Measurements from ENCODE around the gene SCTR. TPM values are rescaled to one million over a fixed set of nuclear protein-coding genes. Genes with fewer than 3 reads are reported as not detected.

Gene SCTR
- total RNA-seq, 1 donor from 2014 or later: not detected

GRCh38 chr2:119525614-119526013, 1.3 kb upstream of the SCTR start:
- Mint-ChIP-seq H3K27ac (ENCODE audit: unreplicated experiment) (no peak overlapping the region), H3K36me3 (ENCODE audit: low read depth) (no peaks in the 10 kb centered on the region), H3K27me3 (ENCODE audit: low read depth) (peaks cover 65% of the 10 kb centered on the region), H3K4me3 (ENCODE audit: unreplicated experiment) (no peak overlapping the region), H3K4me1 (ENCODE audit: low read depth) (peaks cover 10% of the 10 kb centered on the region), H3K9me3 (ENCODE audit: low read depth) (no peaks in the 10 kb centered on the region)
- no peak for DNase-seq (ENCODE audit: low spot score)
- TF ChIP-seq, protein P1, sequence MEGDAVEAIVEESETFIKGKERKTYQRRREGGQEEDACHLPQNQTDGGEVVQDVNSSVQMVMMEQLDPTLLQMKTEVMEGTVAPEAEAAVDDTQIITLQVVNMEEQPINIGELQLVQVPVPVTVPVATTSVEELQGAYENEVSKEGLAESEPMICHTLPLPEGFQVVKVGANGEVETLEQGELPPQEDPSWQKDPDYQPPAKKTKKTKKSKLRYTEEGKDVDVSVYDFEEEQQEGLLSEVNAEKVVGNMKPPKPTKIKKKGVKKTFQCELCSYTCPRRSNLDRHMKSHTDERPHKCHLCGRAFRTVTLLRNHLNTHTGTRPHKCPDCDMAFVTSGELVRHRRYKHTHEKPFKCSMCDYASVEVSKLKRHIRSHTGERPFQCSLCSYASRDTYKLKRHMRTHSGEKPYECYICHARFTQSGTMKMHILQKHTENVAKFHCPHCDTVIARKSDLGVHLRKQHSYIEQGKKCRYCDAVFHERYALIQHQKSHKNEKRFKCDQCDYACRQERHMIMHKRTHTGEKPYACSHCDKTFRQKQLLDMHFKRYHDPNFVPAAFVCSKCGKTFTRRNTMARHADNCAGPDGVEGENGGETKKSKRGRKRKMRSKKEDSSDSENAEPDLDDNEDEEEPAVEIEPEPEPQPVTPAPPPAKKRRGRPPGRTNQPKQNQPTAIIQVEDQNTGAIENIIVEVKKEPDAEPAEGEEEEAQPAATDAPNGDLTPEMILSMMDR (IDR thresholded peaks at IDR 0.05): no peak

GRCh38 chr2:119523383-119523951, 816 bp downstream of the SCTR start:
- Mint-ChIP-seq H3K27ac (ENCODE audit: unreplicated experiment) (no peak overlapping the region), H3K36me3 (ENCODE audit: low read depth) (no peaks in the 10 kb centered on the region), H3K4me1 (ENCODE audit: low read depth) (peaks cover 10% of the 10 kb centered on the region), H3K4me3 (ENCODE audit: unreplicated experiment) (peak overlapping the region; percentile 38), H3K9me3 (ENCODE audit: low read depth) (no peaks in the 10 kb centered on the region), H3K27me3 (ENCODE audit: low read depth) (peaks cover 62% of the 10 kb centered on the region)
- TF ChIP-seq, protein P1 (IDR thresholded peaks at IDR 0.05): no peak
- DNase-seq (ENCODE audit: low spot score): no peak

GRCh38 chr2:119522671-119523070, 1.6 kb downstream of the SCTR start:
- TF ChIP-seq, protein P1 (IDR thresholded peaks at IDR 0.05): no peak
- no peak overlapping the region for H3K4me3 Mint-ChIP-seq (ENCODE audit: unreplicated experiment)

GRCh38 chr2:119521433-119522050, 2.7 kb downstream of the SCTR start:
- H3K27me3 Mint-ChIP-seq (ENCODE audit: low read depth): peaks cover 47% of the 10 kb centered on the region
- H3K27ac Mint-ChIP-seq (ENCODE audit: unreplicated experiment): no peak overlapping the region
- no peak overlapping the region for H3K4me3 Mint-ChIP-seq (ENCODE audit: unreplicated experiment)
- TF ChIP-seq, protein P1 (IDR thresholded peaks at IDR 0.05): no peak
- no peak for DNase-seq (ENCODE audit: low spot score)
- no peaks in the 10 kb centered on the region for H3K9me3 Mint-ChIP-seq (ENCODE audit: low read depth)
- no peaks in the 10 kb centered on the region for H3K36me3 Mint-ChIP-seq (ENCODE audit: low read depth)
- peaks cover 10% of the 10 kb centered on the region for H3K4me1 Mint-ChIP-seq (ENCODE audit: low read depth)

More at GRCh38 chr2:119522671-119523070, 1.6 kb downstream of the SCTR start:
- no peaks in the 10 kb centered on the region for H3K36me3 Mint-ChIP-seq (ENCODE audit: low read depth)
- H3K27ac Mint-ChIP-seq (ENCODE audit: unreplicated experiment): no peak overlapping the region
- DNase-seq (ENCODE audit: low spot score): no peak
- H3K27me3 Mint-ChIP-seq (ENCODE audit: low read depth): peaks cover 55% of the 10 kb centered on the region
- peaks cover 10% of the 10 kb centered on the region for H3K4me1 Mint-ChIP-seq (ENCODE audit: low read depth)
- H3K9me3 Mint-ChIP-seq (ENCODE audit: low read depth): no peaks in the 10 kb centered on the region

GRCh38 chr2:119520696-119521432, 3.4 kb downstream of the SCTR start:
- peaks cover 10% of the 10 kb centered on the region for H3K4me1 Mint-ChIP-seq (ENCODE audit: low read depth)
- peaks cover 43% of the 10 kb centered on the region for H3K27me3 Mint-ChIP-seq (ENCODE audit: low read depth)
- TF ChIP-seq, protein P1 (IDR thresholded peaks at IDR 0.05): no peak
- no peak overlapping the region for H3K27ac Mint-ChIP-seq (ENCODE audit: unreplicated experiment)
- peaks cover 2% of the 10 kb centered on the region for H3K36me3 Mint-ChIP-seq (ENCODE audit: low read depth)
- DNase-seq (ENCODE audit: low spot score): no peak
- peaks cover 5% of the 10 kb centered on the region for H3K9me3 Mint-ChIP-seq (ENCODE audit: low read depth)
- H3K4me3 Mint-ChIP-seq (ENCODE audit: unreplicated experiment): no peak overlapping the region

All from chondrocyte (in vitro differentiated cells).